Upper lobe of right lung (tissue), 1 donor: ENCODE results near the gene PRKCA. TPM values are rescaled to one million over a fixed set of nuclear protein-coding genes. Genes with fewer than 3 reads are reported as not detected.
"Not testable (repeated sequence)": the region's sequence is repeated elsewhere in the genome, so short reads cannot be mapped to it uniquely, and the experiment has no call there.

ENCODE experiments used
- ATAC-seq: fragments of 200-7000 bp; cut with Tn5 transposase; one replicate; pipeline ENCODE4 v1.9.1; 2020; ENCODE audit warnings: mild to moderate bottlenecking, moderate library complexity
- DNase-seq: peaks from one replicate; pipeline ENCODE4 v3.0.0-alpha.2; 2020
- H3K27ac ChIP-seq: fragments of 200-600 bp; one replicate; pipeline ENCODE4 v1.8.0; 2022
- H3K27me3 ChIP-seq: fragments of 200-600 bp; one replicate; pipeline ENCODE4 v1.8.0; 2022; ENCODE audit warnings: mild to moderate bottlenecking
- H3K36me3 ChIP-seq: fragments of 200-600 bp; one replicate; pipeline ENCODE4 v1.8.0; 2022
- H3K4me1 ChIP-seq: fragments of 200-600 bp; one replicate; pipeline ENCODE4 v1.8.0; 2022
- H3K4me3 ChIP-seq: fragments of 200-600 bp; one replicate; pipeline ENCODE4 v1.8.0; 2022; ENCODE audit warnings: mild to moderate bottlenecking
- H3K9me3 ChIP-seq: fragments of 200-600 bp; one replicate; pipeline ENCODE4 v1.8.0; 2022
- intact Hi-C: fragments of 100-400 bp; cut with DNase I; formaldehyde crosslinking; loops from one replicate; pipeline ENCODE4 v1.11.0; 2022
- total RNA-seq: library from RNA; stranded (reverse); fragmentation: NEBNext Ultra II Directional; extraction: Animal tissue kit (Norgen Biotek cat#: 25700); gene quantifications from one replicate; pipeline ENCODE4 v1.2.1, GENCODE V29; 2021
- TF ChIP-seq, protein P1 (sequence below): fragments of 200-600 bp; IDR thresholded peaks from one replicate; pipeline ENCODE4 v1.8.0; 2022; ENCODE audit warnings: antibody characterized with exemption
- donor health status: DM: no; HTN: yes; CAD: no; lungs with severe emphysema.

The PRKCA gene
- total RNA-seq, 1 donor from 2014 or later: 43.4 TPM

DNA sequence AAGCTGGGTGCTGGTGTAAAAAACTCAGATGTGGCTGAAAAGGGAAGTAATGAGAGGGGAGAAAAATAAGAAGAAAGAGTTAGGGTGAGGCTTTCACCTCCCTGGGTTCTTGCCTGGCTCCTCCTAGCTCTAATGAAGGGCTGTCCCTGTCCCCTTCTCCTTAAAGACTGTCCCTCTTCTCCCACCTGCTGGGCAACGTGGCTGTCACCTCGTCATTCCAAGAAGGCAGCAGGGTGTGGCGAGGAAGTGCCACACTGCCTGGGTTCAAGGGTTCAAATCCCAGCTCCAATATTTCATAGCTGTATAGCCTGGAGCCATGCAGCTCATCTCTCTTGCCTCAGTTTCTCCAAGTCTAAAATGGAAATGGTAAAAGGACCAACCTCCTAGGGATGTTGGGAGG is 410.0 kb downstream of the PRKCA start:
- DNase-seq: no peak
- H3K27me3 ChIP-seq: no peaks in the 10 kb centered on the region
- intact Hi-C loops: loop anchor here (10.0 kb wide), 1 partner anchor 192 kb away; no protein-coding TSS in a partner anchor
- H3K36me3 ChIP-seq: no peaks in the 10 kb centered on the region
- no peak overlapping the region for H3K4me3 ChIP-seq
- no peak for ATAC-seq
- peaks cover 8% of the 10 kb centered on the region for H3K4me1 ChIP-seq
- no peaks in the 10 kb centered on the region for H3K9me3 ChIP-seq
- peak overlapping the region; percentile 58 for H3K27ac ChIP-seq
- TF ChIP-seq, protein P1, sequence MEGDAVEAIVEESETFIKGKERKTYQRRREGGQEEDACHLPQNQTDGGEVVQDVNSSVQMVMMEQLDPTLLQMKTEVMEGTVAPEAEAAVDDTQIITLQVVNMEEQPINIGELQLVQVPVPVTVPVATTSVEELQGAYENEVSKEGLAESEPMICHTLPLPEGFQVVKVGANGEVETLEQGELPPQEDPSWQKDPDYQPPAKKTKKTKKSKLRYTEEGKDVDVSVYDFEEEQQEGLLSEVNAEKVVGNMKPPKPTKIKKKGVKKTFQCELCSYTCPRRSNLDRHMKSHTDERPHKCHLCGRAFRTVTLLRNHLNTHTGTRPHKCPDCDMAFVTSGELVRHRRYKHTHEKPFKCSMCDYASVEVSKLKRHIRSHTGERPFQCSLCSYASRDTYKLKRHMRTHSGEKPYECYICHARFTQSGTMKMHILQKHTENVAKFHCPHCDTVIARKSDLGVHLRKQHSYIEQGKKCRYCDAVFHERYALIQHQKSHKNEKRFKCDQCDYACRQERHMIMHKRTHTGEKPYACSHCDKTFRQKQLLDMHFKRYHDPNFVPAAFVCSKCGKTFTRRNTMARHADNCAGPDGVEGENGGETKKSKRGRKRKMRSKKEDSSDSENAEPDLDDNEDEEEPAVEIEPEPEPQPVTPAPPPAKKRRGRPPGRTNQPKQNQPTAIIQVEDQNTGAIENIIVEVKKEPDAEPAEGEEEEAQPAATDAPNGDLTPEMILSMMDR: no peak

DNA sequence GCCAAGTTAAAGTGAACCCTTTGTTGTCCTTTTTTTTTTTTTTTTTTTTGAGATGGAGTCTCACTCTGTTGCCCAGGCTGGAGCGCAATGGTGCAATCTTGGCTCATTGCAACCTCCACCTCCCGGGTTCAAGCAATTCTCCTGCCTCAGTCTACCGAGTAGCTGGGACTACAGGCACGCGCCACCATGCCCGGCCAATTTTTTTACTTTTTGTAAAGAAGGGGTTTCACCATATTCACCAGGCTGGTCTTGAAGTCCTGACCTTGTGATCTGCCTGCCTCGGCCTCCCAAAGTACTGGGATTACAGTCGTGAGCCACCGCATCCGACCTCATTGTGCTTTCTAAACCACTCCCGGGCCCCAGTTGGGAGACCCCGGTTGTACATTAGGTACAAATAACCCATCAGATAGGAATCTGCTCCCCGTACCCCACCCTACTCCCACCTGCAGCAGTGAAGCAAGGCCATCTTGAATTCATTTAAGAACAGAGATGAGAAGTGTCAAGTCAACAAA is 410.7 kb downstream of the PRKCA start:
- DNase-seq, H3K27me3 ChIP-seq, H3K9me3 ChIP-seq, H3K4me1 ChIP-seq, ATAC-seq, H3K36me3 ChIP-seq, H3K4me3 ChIP-seq, H3K27ac ChIP-seq: not testable (repeated sequence)
- intact Hi-C loops: loop anchor here (10.0 kb wide), 1 partner anchor 192 kb away; no protein-coding TSS in a partner anchor

DNA sequence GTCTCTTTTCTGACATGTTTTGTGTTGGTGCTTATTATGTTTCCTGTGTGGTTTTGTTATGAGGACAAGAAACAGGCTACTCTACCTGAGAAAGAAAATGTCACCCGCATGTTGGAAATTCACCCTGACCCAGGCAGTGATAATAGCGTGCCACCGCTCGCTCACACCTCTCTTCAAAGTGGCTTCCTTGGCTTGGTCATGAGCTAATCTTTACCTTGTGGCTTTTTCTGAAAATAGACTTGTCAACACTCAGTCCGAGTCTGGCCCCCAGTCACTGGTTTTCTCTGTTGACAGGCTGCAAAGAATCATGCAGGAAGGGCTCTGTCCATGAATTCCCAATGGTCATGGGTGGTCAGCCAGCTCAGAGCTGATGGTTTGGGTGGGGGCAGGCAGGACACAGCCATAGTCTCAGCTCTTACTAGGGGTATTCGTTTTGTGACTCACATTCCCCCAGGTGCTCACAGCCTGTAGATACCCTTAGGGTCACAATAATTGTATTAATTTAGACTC is 411.2 kb downstream of the PRKCA start:
- Histone ChIP-seq H3K27ac (no peak overlapping the region), H3K4me3 (no peak overlapping the region), H3K4me1 (peaks cover 8% of the 10 kb centered on the region), H3K27me3 (no peaks in the 10 kb centered on the region), H3K9me3 (no peaks in the 10 kb centered on the region), H3K36me3 (no peaks in the 10 kb centered on the region)
- TF ChIP-seq, protein P1: no peak
- ATAC-seq (no peak), DNase-seq (no peak)
- intact Hi-C loops: loop anchor here (10.0 kb wide), 1 partner anchor 191 kb away; no protein-coding TSS in a partner anchor

DNA sequence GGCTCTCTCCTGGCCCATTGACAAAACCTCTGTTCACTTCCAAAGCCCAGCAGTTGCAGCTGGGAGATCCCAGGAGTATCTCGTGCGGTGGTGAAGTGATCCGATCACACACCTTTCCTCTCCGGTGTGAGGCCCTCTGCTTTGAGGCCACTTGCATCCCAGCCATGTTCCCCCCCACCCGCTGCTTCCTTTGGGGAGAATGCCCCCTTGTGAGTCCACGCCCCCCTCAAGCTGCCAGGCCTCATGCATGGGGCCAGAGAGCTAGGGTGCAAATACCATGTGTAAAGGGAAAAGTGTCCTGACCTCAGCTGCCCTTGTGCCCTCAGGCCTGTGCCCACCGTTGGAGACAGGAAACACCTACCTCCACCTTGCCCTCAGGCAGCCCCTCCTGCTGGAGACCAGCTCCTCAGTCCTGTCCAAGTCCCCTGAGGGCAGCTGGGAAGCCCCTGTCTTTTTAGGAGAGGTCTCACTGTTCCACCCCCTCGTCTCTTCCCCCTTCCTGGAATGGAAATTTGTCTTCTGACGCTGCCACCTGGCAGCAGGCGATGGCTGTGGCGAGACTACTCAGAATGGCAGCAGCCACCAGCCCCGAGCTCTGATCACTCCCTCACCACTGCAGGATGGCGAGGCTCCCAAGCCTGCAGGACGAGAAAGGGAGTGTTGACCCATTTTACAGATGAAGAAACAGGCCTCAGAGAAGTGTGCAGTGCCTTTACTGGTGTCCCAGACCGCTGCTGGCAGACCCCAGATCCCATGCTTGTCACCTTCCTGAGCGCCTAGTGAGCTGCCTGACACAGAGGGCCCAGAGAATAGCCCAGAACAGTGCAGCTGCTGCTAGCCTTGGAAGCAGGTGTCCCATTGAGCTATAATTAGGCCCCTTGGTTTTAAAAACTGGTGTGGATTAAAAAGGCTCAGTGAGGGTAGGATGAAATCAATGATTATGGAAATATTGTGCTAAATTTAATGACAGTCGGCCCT is 411.9 kb downstream of the PRKCA start:
- H3K4me3 ChIP-seq: no peak overlapping the region
- TF ChIP-seq, protein P1: no peak
- no peaks in the 10 kb centered on the region for H3K27me3 ChIP-seq
- H3K36me3 ChIP-seq: no peaks in the 10 kb centered on the region
- no peak for DNase-seq
- peaks cover 8% of the 10 kb centered on the region for H3K4me1 ChIP-seq
- no peak overlapping the region for H3K27ac ChIP-seq
- no peak for ATAC-seq
- no peaks in the 10 kb centered on the region for H3K9me3 ChIP-seq
- intact Hi-C loops: loop anchor here (10.0 kb wide), 1 partner anchor 190 kb away; no protein-coding TSS in a partner anchor

DNA sequence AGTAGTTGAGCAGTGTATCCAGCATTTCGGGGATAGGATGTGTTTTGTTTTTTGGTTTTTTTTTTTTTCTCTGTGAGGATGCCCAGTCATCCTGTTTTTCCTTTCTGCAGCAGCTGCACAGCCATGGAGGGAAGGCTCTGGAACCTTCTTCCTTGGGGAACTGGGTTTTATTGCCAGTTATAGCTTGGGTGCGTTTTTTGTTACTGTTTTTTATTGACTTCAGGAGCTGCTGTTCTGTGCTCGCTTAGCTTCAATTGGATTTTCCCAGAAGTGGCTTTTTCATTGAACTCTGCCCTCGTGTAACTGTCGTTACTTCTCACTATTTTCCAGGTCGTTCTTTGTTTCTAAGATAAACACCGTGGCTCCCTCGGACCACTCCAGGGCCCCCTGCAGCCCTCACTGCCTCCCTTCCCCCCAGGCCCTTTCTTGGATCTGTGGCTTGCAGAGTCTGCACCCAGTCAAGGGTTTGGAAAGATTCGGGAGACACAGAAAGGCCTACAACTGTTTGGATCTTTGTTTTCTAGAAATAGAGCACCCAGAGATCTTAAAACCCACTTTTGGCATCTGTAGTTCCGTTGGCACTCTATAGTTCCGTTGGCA is 412.8 kb downstream of the PRKCA start:
- no peak overlapping the region for H3K27ac ChIP-seq
- TF ChIP-seq, protein P1: no peak
- intact Hi-C loops: loop anchor here (10.0 kb wide), 1 partner anchor 190 kb away; no protein-coding TSS in a partner anchor
- DNase-seq (no peak), ATAC-seq (no peak)
- H3K36me3 ChIP-seq: no peaks in the 10 kb centered on the region
- no peaks in the 10 kb centered on the region for H3K27me3 ChIP-seq
- no peaks in the 10 kb centered on the region for H3K9me3 ChIP-seq
- H3K4me1 ChIP-seq: peaks cover 8% of the 10 kb centered on the region
- H3K4me3 ChIP-seq: no peak overlapping the region
